HG03439 (cell line): ENCODE measurements around the gene RDH5.

Experiments
- ATAC-seq: cut with Tn5 transposase; IDR thresholded peaks from one replicate; pipeline ENCODE4 v1.9.1; 2021; ENCODE audit warnings: mild to moderate bottlenecking, moderate library complexity; ENCODE audit not compliant: unreplicated experiment

The RDH5 gene

DNA sequence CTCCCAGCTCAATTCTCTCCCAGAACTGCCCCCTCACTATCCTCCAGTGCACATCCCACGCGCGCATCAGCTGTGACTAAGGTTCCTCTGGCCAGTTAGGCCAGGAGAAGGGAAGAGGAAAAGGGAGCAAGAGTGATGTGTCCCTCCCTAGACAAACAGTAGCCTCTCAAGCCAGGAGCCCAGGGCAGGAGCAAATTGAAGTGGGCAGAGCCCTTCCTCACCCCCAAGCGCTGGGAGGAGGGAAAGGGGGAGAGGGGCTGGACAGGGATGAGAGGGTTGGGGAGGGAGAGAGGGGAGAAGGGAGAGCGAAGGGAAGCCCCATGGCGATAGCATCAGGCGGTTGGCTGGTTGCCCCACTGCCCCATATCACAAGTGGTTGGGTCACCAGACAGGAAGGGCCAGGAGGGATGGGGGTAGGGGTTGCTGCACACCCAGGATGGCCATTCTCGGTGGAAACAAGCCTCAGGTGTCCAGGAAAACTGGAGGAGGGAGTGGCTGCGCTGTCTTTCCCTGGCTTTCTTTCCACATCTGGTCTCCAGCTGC lies 7.5 kb downstream of the RDH5 start:
- ATAC-seq = no peak

DNA sequence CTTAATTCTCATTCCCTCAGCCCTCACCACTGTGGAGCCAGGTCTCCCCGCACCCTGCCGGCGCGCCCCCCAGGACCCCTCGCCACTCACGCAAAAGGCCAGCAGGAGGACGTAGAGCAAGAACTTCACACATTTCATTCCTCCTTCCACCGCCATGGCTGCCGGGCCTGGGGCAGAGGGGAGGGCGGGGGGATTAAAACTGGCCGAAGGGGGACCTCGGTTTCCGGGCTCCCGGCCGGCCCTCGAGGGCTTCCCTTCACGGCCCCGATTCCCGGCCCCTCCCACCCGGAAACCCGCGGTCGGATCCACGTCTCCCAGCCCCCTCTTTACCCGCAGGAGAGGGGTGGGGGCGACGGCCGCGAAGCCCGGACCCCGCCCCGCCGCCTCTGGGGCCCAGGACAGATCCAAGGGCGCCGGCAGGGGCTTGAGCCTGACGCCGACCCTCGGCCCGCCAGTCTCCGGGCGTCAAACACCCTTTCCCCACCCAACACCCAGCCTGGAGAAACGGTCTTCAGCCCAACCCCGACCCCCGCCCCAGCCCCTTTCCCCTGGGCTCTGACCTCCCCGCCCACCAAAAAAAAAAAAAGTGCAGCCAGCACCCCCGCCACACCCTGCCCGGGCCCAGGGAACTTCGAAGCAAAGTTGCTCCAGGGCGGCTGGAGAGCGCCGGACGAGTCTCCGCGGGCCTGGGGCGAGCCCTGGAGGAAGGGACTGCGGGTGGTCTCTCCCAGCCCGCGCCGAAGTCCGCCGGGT lies 8.2 kb downstream of the RDH5 start:
- peak; percentile 25 for ATAC-seq

DNA sequence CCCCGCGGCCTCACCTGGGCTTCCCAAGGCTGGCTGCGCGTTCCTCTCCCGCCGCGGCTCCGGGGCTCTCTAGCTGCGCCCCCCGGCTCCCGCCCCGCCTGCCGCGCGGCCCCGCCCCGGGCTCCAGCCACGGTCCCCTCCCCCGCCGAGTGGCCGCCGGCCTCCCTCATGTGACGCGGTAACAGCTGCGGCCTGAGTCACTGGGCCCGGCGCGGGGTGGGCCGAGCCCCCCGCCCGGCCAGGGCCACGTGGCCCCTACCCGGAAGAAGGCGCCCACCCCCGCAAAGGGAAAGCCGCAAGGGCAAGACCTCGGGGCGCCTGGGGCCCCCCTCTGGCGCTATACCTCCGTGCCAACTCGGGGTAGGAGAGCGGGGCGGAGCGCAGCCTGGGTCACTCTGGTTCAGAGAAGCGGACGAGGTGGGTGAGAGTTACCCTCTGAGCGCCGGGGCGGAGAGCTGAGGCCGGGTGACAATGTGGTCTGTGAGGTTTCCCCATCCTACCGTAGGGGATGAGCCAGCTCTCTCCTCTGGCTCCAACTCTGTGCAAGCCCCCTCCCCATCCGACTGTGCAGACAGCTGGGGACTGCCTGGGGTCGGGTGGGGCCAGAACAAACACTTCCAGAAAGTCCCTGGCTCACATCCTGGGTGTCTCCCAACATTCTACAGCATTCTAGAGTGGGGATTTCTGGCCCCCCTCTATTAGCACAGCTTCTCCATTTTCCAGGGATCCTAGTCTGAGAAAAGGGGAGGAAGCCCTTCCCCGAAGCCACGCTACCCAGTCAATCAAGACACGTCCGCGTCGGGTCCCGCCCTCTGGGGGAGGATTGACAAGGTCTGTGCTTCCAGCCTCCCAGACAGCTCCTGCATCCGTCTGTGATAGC lies 9.0 kb downstream of the RDH5 start, which contains the start of gene CD63:
Gene CD63 (minus strand): TSS at position 71 of the 880 bp plus-strand sequence. CDS start 668 bp downstream, outside the sequence.
- peak; percentile 68 for ATAC-seq

DNA sequence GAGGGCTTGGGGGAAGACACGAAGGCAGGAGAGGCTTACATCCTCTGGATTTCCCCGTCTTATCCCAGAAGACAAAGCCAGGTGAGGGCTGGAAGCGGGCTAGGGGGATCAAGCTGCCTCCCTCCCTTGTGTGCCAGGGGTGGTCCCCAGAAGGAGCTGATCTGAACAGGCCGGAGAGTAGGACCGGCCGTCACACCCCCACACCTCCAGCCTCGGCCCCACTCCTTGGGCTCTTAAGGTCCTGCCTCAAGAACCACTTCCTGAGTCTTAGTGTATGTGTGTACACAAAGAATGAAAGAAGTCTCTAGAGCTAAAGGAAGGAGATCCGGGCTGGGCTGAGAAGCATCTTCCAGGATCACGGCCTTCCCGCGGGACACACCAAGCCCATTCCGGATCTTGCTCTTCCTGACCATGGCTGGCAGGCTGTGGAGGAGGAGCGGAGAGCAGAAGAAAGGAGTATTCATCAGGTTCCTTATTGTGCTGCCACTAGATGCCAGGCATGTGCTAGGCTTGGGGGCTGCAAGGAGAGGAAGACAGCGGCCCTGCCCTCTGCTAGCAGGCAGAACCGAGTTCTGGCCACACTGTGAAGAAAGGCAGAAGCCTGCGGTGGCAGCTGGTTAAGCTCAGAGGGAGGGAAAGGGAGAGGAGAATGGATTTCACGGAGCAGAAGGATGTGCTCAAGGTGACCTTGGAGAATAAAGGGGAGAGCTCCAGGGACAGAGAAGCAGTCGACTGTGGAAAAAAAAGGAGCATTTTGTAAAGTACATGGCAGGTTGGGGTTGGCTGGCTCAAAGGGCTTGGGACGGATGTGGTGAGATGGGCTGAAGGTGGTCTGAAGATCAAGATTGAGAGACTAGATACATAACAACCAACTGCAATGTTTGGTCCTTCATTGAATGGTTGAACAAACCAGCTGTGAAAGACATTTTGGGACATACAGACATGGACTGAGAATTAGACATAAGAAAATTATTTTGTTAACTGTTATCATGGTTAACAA lies 9.9 kb downstream of the RDH5 start:
- ATAC-seq = peak; percentile 31

DNA sequence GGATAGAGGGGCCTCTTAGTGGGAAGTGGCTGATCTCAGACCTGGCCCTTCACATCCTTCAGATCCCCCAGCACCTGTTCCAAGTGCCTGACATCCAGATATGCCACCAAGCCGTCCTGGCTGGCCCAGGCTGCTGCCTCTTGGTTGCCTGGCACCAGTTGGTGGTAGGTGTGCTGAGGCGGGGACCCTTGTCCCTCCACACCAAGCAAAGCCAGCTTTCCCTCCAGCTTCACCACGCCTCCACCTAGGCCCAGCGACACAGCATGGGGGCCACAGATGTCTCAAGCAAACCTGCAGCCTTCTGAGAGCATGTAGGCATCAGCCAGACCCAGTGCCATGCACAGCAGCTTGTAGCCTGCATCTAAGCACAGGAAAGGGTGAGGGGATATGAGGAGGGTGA lies 12.1 kb downstream of the RDH5 start:
- no peak for ATAC-seq

DNA sequence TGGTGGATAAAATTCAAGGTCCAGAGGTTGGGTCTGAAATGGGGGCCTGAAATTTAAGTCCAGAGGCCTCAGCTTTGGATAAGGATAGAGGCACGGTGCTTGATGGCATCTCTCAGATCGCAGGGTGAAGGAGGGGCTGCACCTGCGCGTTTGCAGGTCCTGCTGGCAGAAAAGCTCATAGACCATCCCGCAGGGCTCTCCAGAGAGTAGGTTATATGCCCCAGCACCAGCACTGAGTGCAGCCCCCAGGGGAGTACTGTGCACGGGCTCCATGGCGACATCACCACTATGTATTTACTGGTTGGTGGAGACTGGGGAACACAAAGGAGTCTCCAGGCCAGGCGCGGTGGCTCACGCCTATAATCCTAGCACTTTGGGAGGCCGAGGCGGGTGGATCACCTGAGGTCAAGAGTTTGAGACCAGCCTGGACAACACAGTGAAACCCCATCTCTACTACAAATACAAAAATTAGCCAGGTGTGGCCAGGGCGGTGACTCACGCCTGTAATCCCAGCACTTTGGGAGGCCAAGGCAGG lies 12.9 kb downstream of the RDH5 start:
- ATAC-seq = no peak

DNA sequence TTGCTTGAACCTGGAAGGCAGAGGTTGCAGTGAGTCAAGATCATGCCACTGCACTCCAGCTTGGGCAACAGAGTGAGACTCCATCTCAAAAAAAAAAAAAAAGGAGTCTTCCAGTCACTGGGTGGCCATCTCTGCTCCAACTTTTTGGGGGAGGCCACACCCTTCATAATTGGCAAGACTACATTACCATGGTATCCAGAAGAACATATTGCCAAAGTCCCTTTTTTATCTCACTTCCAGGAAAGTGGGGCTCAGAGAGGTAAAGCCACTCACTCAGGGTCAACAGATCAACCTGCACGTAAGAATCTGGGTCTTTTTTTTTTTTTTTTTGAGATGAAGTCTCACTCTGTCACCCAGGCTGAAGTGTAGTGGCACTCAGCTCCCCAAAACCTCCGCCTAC lies 13.7 kb downstream of the RDH5 start:
- no peak for ATAC-seq

DNA sequence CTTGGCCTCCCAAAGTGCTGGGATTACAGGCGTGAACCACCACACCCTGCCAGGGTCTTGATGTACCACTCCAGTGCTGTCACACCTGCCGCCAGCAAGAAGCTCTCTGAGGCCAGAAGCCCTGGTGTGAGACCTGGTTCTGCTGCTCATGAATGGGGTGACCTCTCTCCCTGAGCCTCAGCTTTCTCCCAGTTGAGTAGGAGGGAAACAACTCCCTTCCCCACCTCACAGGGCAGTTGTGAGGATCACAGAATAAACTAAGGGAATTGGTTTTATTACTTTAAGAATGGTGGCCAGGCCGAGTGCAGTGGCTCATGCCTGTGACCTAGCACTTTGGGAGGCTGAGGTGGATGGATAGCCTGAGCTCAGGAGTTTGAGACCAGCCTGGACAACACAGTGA lies 14.4 kb downstream of the RDH5 start:
- no peak for ATAC-seq

DNA sequence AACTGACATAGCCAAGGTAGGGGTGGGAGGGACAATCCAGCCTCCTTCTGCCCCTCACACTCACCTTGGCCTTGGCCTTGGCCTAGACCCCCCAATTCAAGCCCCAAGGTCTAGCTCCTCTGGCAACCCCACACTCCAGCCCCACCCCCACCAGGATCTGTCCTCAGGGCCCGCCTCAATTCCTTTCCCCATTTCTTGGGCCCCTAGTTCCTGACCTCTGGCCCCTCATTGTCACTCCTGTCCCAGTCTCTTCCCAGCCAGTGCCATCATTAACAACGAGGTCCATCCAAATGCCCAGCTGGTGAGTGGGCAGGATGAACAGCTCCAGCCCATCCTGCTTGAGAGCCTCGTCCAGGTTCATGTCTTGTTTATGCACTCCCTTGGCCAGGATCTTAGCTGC lies 15.9 kb downstream of the RDH5 start:
- ATAC-seq = no peak

DNA sequence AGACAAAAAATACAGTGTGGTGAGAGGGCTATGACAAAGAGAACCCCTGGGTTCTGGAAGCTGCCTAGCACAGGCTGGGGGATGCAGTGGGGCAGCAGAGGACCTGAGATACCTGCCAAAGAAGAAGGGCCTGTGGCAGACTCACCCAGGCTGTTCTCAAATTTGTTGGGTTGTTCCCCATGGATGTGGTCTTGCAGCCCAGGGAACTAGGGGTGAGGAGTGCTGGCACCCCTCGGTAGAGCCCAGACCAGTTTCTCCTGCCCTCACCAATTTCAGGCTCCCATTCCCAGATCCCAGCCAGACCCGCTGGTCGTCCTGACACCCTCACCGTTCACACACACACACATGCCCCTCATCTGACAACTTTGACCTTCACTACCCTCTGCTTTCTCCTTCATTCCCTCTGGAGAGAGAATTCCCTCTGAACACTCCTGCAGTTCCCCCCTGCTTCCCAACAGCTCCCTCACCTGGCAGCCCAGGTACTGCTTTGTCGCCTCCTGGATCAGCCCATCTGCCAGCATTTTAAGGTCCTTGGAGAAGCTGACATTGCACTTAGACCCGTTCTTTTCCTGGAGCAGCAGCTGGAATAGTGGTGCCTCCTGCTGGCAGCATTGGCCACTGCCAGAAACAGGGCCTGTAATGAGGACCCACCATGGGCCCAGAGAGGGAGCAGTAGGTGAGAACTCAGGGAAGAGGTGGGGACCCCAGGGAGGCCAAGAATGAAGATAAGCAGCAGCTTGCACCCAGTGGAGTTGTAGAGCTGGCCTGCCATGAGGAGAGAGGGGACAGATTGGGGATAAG lies 16.8 kb downstream of the RDH5 start:
- no peak for ATAC-seq

DNA sequence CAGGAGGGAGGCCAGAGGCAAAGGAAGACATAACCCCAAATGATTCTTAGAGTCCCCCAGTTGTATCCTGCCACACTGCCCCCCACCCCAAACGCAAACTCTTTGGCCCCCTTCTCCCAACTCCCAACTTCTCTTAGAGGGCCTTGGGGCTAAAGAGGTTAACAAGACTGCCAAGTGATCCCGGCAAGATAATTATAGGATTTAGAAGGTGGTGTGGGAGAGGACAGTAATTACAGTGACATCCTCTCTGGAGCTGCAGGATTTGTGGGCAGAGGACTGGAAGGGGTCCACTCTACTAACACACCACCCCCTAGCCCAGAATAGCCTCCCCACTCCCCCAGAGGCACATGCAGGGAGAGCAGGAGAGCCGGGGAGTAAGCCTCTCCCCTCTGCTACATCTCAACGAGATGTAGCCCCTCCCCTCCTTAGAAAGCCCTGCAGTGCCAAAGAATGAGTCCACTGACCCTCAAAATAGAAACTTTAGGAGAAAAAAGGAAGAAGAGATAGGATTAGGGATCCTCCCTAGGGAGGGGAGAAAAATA lies 17.5 kb downstream of the RDH5 start:
- no peak for ATAC-seq

DNA sequence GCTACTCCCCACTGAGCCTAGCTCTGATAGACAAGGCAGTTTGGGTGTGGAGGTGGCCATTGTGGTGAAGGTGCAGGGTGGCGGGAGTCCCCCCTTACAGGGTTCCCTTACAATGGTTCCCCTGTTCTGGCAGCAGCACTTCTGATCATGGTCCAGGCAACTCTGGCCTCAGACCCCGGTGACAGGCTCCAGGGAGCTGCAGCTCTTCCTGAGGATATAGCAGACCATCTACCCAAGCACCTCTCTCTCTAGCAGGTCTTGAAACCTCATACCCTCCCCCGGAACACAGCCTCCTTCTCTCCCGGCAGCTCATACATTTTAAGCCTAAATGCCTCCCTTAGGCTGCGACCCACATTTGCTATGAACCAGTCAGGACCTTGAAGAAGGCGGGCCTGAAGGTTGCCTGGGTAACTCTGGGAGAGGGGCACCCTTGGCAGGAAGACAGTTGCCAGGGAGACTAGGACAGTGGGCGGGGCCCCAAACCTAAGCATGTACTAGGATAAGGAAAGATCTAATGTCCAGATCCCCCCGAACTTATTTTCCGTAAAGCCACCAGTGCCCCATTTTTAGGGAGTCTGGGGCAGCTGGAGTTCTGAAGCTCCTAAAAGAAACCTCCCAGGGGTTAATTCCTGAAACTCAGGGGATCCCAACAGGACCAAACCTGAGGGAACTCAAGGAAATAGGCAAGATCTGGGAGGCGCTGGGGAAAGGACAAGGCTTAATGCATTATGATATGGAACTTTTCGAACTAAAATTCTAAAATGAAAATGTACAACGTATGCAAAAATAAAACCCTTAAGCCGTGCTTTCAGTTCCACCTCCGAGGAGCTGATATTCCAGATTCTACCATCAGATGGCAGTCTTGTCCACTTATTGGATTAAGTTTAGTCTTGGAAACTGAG lies 18.2 kb downstream of the RDH5 start:
- peak; percentile 86 for ATAC-seq

DNA sequence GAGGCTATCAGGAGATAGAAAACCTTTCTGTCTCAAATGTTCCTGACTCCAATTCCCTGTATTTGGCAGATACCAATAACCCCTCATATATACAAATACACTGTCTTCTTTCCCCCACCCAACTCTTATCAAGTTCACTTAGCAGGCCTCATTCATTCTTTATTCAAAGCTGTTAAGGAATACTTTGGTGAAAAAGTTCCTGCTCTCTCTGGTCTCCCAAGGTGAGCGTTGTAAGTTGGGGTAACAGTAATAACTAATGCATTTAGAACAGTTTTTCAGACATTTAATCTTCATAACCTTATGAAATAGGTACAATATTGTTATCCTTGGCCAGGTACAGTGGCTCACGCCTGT lies 18.8 kb downstream of the RDH5 start:
- ATAC-seq = no peak

DNA sequence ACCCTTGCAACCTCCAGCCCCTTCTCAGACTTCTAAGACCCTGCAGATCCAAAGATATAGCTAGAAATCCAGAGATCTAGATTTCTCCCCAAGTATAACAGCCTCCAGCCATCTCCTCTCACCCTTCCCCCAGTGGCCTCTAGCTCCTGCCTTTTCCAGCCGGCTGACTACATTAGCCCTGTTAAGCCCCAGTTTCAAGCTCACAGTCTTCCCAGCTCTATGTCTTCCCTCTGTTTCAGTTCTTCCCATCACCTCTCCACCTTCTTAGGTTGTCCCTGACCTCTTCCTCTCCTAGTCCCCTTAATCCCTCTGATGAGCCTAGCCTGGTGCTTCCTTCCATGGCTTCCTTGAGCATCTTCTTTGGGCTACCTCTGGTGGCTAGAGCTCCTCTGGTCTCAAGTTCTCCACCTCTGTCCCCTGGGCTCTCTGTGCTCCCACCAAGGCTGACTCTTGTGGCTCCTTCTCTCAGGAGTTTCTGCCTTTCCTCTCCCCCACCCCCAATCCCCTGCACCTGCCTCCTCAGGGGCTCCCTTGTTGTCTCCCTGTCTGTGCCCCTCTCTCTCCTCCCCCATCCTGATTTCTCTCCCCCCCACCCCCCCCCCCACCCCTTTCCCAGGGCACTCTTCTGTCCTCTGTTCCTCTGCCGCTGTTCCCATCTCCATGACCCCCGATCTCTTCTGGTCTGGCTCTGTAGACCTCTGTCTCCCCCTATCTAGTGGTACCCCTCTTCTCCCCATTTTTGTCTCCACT lies 21.9 kb downstream of the RDH5 start:
- ATAC-seq = no peak

DNA sequence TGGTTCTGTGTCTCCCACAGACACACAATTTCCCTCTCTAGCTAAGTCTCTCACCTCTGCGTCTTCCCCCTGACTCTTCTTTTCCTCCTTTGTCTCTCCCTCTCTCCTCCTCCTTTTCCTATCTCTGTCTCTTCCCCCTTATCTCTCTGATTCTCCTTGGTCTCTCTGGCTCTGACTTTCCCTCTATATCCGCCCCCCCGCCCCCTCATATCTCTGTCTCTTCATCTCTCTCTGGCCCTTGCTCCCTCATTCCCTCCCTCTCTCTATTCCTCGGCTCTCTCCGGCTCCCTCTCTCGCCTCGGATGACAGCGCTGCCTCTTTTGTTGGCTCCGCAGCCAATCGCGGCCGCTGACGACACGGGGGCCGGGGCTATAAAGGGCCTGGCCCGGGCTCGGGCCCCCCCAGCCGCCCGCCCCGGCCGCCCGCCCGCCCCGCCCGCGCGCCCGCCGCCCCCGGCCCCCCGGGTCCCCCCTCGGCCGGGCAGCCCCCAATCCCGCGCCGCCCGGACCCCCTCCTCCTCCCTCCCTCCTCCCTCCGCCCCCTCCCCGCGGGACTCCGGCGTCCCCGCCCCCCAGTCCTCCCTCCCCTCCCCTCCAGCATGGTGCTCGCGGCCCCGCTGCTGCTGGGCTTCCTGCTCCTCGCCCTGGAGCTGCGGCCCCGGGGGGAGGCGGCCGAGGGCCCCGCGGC lies 22.7 kb downstream of the RDH5 start, which contains the start of gene GDF11:
Gene GDF11 (plus strand): TSS at position 404 of the 687 bp plus-strand sequence. CDS start 195 bp downstream, at position 599.
- peak; percentile 38 for ATAC-seq

DNA sequence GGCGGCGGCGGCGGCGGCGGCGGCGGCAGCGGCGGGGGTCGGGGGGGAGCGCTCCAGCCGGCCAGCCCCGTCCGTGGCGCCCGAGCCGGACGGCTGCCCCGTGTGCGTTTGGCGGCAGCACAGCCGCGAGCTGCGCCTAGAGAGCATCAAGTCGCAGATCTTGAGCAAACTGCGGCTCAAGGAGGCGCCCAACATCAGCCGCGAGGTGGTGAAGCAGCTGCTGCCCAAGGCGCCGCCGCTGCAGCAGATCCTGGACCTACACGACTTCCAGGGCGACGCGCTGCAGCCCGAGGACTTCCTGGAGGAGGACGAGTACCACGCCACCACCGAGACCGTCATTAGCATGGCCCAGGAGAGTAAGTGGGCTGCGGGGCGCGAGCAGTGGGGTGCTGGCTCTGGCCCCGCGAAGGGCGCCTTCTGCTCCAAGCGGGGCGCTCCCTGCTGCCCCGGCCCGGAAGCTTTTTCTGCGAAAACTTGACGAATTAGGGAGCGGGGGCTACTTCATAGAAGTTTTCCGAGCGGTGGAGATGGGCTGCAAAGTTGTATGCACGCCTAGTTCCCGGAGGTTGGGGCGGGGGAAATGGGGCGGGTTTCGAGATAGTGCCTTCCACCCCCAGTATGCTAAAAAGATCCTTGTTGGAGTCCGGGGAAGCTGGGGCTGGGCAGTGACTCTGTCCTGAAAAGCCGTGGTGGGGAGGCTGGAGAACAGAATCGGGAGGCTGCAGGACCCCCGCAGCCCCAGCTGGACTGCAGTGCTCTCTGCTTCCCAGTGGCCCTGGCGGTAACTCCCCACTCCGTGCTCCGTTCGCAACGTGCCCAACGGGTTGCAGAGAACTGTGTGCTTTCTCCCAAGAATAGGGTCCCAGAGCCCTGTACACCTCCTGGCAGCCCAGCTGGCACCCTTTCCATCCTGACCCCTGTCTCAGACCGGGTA lies 23.5 kb downstream of the RDH5 start:
- ATAC-seq = peak; percentile 48
